Measurements from ENCODE around the gene RPL39L.

The RPL39L gene

DNA sequence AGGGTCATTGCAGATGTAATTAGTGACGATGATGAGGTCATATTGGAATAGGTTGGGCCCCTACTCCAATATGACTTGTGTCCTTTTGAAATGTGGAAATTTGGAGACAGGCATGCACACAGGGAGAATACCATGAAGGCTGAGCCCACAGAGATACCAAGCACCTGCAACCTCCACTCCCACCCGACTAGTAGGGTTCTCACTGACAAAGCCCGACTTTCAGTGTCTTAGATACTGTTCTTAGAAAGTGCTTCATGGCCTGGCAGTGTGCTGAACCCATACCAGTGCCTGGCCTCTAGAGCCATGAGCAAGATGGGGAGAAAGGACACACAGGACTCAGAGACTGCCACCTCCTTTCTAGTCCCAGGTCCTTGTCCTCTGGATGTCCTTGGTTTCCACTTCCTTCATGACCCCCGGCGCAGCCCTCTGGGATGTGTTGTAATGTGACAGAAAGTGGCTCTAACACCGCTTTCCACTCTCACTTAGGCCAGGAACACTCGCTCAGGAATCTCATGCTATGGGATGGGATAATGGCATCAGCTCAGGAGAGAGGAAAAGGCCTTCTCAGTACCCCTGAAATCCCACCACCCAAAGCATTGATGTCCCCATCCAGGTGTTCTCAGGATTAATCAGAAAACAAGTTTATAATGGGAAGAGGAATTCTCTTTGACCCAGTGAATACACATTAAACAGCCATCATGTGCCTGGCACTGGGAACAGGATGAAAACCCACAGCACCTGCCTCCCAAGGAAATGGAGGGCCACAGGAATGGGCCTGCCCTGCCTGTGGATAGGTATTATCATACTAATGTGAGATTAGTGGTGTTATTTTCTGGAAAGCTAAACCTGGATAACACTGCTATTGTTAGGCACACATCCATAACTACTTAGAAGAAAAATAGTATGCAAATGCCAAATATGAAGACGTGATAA is 59.9 kb downstream of the RPL39L start:
- no peaks in the 10 kb centered on the region for H3K36me3 ChIP-seq (ENCODE audit: control insufficient read depth in 2 of 2, insufficient read depth in 1 of 2, low read length in 2 of 2)
- no peaks in the 10 kb centered on the region for H3K9me3 ChIP-seq (ENCODE audit: control insufficient read depth, insufficient read depth, low read depth, low read length)
- CTCF ChIA-PET, result no interaction called here
- H3K4me3 ChIP-seq (ENCODE audit: low read depth, low read length), result no peak overlapping the region
- TF ChIP-seq GLIS2 (tag by site-specific recombination; IDR thresholded peaks at IDR 0.05) (no peak), SCRT2 (tag by site-specific recombination; IDR thresholded peaks at IDR 0.05) (no peak), ZNF645 (tag by site-specific recombination; IDR thresholded peaks at IDR 0.05) (no peak), MYNN (tag by site-specific recombination; IDR thresholded peaks at IDR 0.05; ENCODE audit: borderline replicate concordance) (no peak), ZNF155 (tag by site-specific recombination; IDR thresholded peaks at IDR 0.05) (no peak), ZNF529 (tag by site-specific recombination; IDR thresholded peaks at IDR 0.05; ENCODE audit: insufficient replicate concordance) (no peak), KLF16 (tag by site-specific recombination; IDR thresholded peaks at IDR 0.05) (no peak), AEBP2 (tag by site-specific recombination; IDR thresholded peaks at IDR 0.05; ENCODE audit: borderline replicate concordance) (no peak), GLI4 (tag by site-specific recombination; IDR thresholded peaks at IDR 0.05) (no peak), ZNF121 (tag by site-specific recombination; IDR thresholded peaks at IDR 0.05) (no peak), ZNF140 (tag by site-specific recombination; IDR thresholded peaks at IDR 0.05) (no peak), SP3 (tag by site-specific recombination; IDR thresholded peaks at IDR 0.05) (no peak), ZNF433 (tag by site-specific recombination; IDR thresholded peaks at IDR 0.05; ENCODE audit: low read depth) (no peak), ZNF558 (tag by site-specific recombination; IDR thresholded peaks at IDR 0.05) (no peak), ZIC2 (tag by site-specific recombination; IDR thresholded peaks at IDR 0.05) (no peak)
- TF ChIP-seq, protein P1, sequence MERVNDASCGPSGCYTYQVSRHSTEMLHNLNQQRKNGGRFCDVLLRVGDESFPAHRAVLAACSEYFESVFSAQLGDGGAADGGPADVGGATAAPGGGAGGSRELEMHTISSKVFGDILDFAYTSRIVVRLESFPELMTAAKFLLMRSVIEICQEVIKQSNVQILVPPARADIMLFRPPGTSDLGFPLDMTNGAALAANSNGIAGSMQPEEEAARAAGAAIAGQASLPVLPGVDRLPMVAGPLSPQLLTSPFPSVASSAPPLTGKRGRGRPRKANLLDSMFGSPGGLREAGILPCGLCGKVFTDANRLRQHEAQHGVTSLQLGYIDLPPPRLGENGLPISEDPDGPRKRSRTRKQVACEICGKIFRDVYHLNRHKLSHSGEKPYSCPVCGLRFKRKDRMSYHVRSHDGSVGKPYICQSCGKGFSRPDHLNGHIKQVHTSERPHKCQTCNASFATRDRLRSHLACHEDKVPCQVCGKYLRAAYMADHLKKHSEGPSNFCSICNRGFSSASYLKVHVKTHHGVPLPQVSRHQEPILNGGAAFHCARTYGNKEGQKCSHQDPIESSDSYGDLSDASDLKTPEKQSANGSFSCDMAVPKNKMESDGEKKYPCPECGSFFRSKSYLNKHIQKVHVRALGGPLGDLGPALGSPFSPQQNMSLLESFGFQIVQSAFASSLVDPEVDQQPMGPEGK (tag by site-specific recombination; IDR thresholded peaks at IDR 0.05), result no peak
- TF ChIP-seq, protein P2, sequence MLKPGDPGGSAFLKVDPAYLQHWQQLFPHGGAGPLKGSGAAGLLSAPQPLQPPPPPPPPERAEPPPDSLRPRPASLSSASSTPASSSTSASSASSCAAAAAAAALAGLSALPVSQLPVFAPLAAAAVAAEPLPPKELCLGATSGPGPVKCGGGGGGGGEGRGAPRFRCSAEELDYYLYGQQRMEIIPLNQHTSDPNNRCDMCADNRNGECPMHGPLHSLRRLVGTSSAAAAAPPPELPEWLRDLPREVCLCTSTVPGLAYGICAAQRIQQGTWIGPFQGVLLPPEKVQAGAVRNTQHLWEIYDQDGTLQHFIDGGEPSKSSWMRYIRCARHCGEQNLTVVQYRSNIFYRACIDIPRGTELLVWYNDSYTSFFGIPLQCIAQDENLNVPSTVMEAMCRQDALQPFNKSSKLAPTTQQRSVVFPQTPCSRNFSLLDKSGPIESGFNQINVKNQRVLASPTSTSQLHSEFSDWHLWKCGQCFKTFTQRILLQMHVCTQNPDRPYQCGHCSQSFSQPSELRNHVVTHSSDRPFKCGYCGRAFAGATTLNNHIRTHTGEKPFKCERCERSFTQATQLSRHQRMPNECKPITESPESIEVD (tag by site-specific recombination; IDR thresholded peaks at IDR 0.05), result no peak
- H3K27ac ChIP-seq (ENCODE audit: extremely low read depth, low read depth, low read length), result no peak overlapping the region
- POLR2A ChIA-PET, result no interaction called here
- H3K4me1 ChIP-seq (ENCODE audit: control insufficient read depth, insufficient read depth, low read length), result no peaks in the 10 kb centered on the region

GRCh38 chr3:187077537-187077936 is 61.8 kb downstream of the RPL39L start:
- H3K4me1 ChIP-seq (ENCODE audit: control insufficient read depth, insufficient read depth, low read length), result no peaks in the 10 kb centered on the region
- CTCF ChIA-PET, result no interaction called here
- H3K4me3 ChIP-seq (ENCODE audit: low read depth, low read length), result no peak overlapping the region
- no peaks in the 10 kb centered on the region for H3K36me3 ChIP-seq (ENCODE audit: control insufficient read depth in 2 of 2, insufficient read depth in 1 of 2, low read length in 2 of 2)
- no peaks in the 10 kb centered on the region for H3K9me3 ChIP-seq (ENCODE audit: control insufficient read depth, insufficient read depth, low read depth, low read length)
- H3K27ac ChIP-seq (ENCODE audit: extremely low read depth, low read depth, low read length), result no peak overlapping the region
- POLR2A ChIA-PET, result no interaction called here
- no peak for TF ChIP-seq SP2 (tag by site-specific recombination; IDR thresholded peaks at IDR 0.05)
- TF ChIP-seq, protein P3, sequence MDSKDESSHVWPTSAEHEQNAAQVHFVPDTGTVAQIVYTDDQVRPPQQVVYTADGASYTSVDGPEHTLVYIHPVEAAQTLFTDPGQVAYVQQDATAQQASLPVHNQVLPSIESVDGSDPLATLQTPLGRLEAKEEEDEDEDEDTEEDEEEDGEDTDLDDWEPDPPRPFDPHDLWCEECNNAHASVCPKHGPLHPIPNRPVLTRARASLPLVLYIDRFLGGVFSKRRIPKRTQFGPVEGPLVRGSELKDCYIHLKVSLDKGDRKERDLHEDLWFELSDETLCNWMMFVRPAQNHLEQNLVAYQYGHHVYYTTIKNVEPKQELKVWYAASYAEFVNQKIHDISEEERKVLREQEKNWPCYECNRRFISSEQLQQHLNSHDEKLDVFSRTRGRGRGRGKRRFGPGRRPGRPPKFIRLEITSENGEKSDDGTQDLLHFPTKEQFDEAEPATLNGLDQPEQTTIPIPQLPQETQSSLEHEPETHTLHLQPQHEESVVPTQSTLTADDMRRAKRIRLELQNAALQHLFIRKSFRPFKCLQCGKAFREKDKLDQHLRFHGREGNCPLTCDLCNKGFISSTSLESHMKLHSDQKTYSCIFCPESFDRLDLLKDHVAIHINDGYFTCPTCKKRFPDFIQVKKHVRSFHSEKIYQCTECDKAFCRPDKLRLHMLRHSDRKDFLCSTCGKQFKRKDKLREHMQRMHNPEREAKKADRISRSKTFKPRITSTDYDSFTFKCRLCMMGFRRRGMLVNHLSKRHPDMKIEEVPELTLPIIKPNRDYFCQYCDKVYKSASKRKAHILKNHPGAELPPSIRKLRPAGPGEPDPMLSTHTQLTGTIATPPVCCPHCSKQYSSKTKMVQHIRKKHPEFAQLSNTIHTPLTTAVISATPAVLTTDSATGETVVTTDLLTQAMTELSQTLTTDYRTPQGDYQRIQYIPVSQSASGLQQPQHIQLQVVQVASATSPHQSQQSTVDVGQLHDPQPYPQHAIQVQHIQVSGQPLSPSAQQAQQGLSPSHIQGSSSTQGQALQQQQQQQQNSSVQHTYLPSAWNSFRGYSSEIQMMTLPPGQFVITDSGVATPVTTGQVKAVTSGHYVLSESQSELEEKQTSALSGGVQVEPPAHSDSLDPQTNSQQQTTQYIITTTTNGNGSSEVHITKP (tag by site-specific recombination; IDR thresholded peaks at IDR 0.05), result no peak
- TF ChIP-seq ZNF280C (tag by site-specific recombination; IDR thresholded peaks at IDR 0.05), result no peak
